Ectodermal cell (in vitro differentiated cells): ENCODE results near the gene NT5DC4.

Source experiments
- H3K27ac ChIP-seq: 2 replicates; pipeline ENCODE4 v1.7.0; 2013; ENCODE audit warnings: mild to moderate bottlenecking, low read depth, low read length; ENCODE audit not compliant: insufficient read depth, poor library complexity, severe bottlenecking
- H3K27me3 ChIP-seq: 2 replicates; pipeline ENCODE4 v1.7.0; 2013; ENCODE audit warnings: mild to moderate bottlenecking, low read length; ENCODE audit not compliant: insufficient read depth, control insufficient read depth, poor library complexity, severe bottlenecking
- H3K36me3 ChIP-seq: one replicate; pipeline ENCODE4 v1.7.0; 2013; ENCODE audit warnings: low read length; ENCODE audit not compliant: control insufficient read depth, insufficient read depth
- H3K4me1 ChIP-seq: one replicate; pipeline ENCODE4 v1.7.0; 2013; ENCODE audit warnings: low read length; ENCODE audit not compliant: control insufficient read depth, insufficient read depth
- H3K4me3 ChIP-seq: 2 replicates; pipeline ENCODE4 v1.7.0; 2013; ENCODE audit warnings: low read depth, low read length, control low read depth; ENCODE audit not compliant: insufficient read depth
- H3K9me3 ChIP-seq: 2 replicates; pipeline ENCODE4 v1.7.0; 2013; ENCODE audit warnings: mild to moderate bottlenecking, low read length, moderate library complexity; ENCODE audit not compliant: control insufficient read depth
- WGBS, 2 experiments: methylation state at CpG; one replicate each; pipeline ENCODE4 v1.1.7; 2013; ENCODE audit warnings: missing lambda C conversion rate in 2 of 2; 5-methylcytosine and 5-hydroxymethylcytosine counted together

Gene NT5DC4

DNA sequence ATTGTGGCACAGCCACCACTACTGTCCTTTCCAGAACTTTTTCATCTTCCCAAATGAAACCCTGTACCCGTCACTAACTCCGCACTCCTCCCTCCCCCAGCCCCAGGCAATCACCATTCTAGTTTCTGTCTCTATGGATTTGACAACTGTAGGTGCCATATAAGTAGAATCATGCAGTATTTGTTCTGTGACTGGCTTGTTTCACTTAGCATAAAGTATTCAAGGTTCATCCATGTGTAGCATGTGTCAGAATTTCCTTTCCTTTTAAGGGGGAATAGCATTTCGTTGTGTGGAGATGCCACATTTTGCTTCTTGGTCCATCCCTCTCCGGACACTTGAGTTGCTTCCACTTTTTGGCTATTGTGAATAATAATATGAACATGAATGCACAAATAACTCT is 44.4 kb downstream of the NT5DC4 start:
- 81 to 84% methylated on average over 4 of the region's 4 CpGs for WGBS, 2 experiments
- peaks cover 7% of the 10 kb centered on the region for H3K4me1 ChIP-seq
- H3K36me3 ChIP-seq: no peaks in the 10 kb centered on the region
- H3K9me3 ChIP-seq: no peaks in the 10 kb centered on the region
- peak overlapping the region; percentile 71 for H3K4me3 ChIP-seq
- no peaks in the 10 kb centered on the region for H3K27me3 ChIP-seq
- no peak overlapping the region for H3K27ac ChIP-seq

DNA sequence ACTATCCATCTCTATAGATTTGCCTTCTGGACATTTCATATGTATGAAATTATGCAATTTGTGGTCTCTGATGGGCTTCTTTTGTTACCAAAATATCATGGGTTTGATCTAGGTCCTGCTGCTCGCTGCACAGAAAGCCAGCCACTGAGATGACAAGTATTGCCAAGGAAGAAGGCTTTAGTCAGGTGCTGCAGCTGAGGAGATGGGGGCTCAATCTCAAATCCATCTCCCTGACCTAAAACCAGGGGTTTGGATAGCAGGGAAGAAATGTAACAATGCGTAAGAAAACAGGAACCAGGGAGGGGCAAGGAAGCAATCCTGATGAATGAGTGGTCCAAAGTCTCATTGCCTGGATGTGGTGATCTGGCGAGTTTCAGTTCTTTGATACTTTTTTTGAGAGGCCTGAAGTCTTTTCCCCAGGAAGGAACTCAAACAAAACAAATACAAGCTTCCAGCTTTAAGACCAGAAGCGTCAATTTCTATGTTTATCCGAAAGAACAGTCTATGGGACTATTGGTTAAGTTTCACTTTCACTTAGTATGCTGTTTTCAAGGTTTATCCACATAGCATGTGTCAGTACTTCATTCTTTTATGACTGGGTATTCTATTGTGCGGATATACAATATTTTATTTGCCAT is 47.0 kb downstream of the NT5DC4 start:
- WGBS, 2 experiments: 92 to 93% methylated on average over 5 to 6 of the region's 6 CpGs
- no peak overlapping the region for H3K4me3 ChIP-seq
- no peaks in the 10 kb centered on the region for H3K27me3 ChIP-seq

DNA sequence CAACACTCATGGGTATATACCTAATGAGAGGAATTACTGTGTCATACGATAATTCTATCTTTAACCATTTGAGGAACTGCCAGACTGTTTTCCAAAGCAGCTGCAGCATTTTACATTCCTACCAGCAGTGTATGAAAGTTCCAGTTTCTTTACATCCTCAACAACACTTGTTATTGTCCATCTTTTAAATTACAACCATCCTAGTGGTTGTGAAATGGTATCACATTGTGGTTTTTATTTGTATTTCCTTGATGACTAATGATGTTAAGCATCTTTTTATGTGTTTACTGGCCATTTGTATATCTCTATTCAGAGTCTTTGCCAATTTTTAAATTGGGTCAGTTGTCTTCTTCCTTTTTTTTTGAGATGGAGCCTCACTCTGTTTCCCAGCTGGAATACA is 47.6 kb downstream of the NT5DC4 start:
- no peak overlapping the region for H3K4me3 ChIP-seq
- no peaks in the 10 kb centered on the region for H3K36me3 ChIP-seq
- no peaks in the 10 kb centered on the region for H3K27me3 ChIP-seq
- H3K9me3 ChIP-seq: no peaks in the 10 kb centered on the region
- no peak overlapping the region for H3K27ac ChIP-seq
- peaks cover under 1% of the 10 kb centered on the region for H3K4me1 ChIP-seq
- 91 to 94% methylated on average over 1 of the region's 1 CpG for WGBS, 2 experiments

More for the DNA sequence above, 47.0 kb downstream of the NT5DC4 start:
- H3K4me1 ChIP-seq: peaks cover 7% of the 10 kb centered on the region
- H3K27ac ChIP-seq: no peak overlapping the region
- H3K36me3 ChIP-seq: no peaks in the 10 kb centered on the region
- H3K9me3 ChIP-seq: no peaks in the 10 kb centered on the region

- 86 to 91% methylated on average over 4 of the region's 4 CpGs for WGBS, 2 experiments
- H3K4me1 ChIP-seq: no peaks in the 10 kb centered on the region
- H3K27ac ChIP-seq: no peak overlapping the region
- no peaks in the 10 kb centered on the region for H3K36me3 ChIP-seq
- no peaks in the 10 kb centered on the region for H3K9me3 ChIP-seq
- no peak overlapping the region for H3K4me3 ChIP-seq
- no peaks in the 10 kb centered on the region for H3K27me3 ChIP-seq
Measured at GRCh38 chr2:112772322-112772721, 51.5 kb downstream of the NT5DC4 start.

- H3K36me3 ChIP-seq: no peaks in the 10 kb centered on the region
- H3K9me3 ChIP-seq: no peaks in the 10 kb centered on the region
- H3K27ac ChIP-seq: no peak overlapping the region
- no peak overlapping the region for H3K4me3 ChIP-seq
- no peaks in the 10 kb centered on the region for H3K27me3 ChIP-seq
- WGBS, 2 experiments: 81 to 91% methylated on average over 2 of the region's 2 CpGs
- no peaks in the 10 kb centered on the region for H3K4me1 ChIP-seq
Measured at GRCh38 chr2:112772911-112773475, 52.2 kb downstream of the NT5DC4 start.

DNA sequence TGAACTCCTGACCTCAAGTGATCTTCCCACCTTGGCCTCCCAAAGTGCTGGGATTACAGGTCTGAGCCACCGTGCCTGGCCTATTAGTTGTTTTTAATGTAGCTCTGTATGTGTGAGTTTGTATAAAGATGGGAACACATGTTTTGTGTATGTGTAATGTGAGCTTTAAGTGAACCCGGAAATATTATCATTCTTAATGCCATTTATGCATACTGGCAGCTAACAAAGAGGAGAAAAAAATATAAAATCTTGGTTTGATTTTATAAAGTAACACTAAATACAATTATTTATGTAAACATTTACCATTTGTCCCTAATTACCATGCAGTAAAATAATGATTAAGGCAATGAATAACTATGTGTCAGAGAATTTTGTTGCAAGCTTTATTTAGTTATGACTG is 52.7 kb downstream of the NT5DC4 start:
- 88% methylated on average over 1 to 2 of the region's 2 CpGs for WGBS, 2 experiments
- H3K4me1 ChIP-seq: no peaks in the 10 kb centered on the region
- no peaks in the 10 kb centered on the region for H3K9me3 ChIP-seq
- H3K27ac ChIP-seq: no peak overlapping the region
- no peaks in the 10 kb centered on the region for H3K36me3 ChIP-seq
- no peak overlapping the region for H3K4me3 ChIP-seq
- H3K27me3 ChIP-seq: no peaks in the 10 kb centered on the region

GRCh38 chr2:112774536-112775285 is 53.9 kb downstream of the NT5DC4 start:
- Histone ChIP-seq H3K27me3 (no peaks in the 10 kb centered on the region), H3K36me3 (no peaks in the 10 kb centered on the region), H3K27ac (no peak overlapping the region), H3K4me3 (no peak overlapping the region), H3K9me3 (no peaks in the 10 kb centered on the region), H3K4me1 (no peaks in the 10 kb centered on the region)
- WGBS, 2 experiments: 96 to 97% methylated on average over 3 of the region's 3 CpGs

DNA sequence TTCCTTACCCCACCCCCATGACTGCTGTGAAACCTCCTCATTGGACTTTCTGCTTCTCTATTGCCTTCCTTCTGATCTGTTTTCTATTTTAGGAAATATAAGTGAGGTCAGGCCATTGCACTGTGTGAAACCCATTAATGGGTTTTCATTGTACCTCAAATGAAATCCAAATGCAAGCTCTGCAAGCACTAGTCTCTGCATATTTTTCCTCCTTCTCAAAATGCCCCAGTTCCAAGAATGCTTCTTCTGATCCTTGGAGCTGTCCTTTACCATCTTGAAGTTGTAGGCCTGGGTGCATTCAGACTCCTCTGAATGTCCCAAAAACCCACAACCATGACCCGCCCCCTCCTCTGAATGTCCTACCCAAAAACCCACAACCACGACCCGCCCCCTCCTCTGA is 55.3 kb downstream of the NT5DC4 start:
- Histone ChIP-seq H3K27me3 (no peaks in the 10 kb centered on the region), H3K36me3 (no peaks in the 10 kb centered on the region), H3K4me3 (no peak overlapping the region), H3K4me1 (no peaks in the 10 kb centered on the region), H3K27ac (no peak overlapping the region), H3K9me3 (no peaks in the 10 kb centered on the region)
- WGBS, 2 experiments: 83% methylated on average over 1 of the region's 3 CpGs; no CpG with 5 or more reads in 1 of the 2 experiments

- Histone ChIP-seq H3K27ac (no peak overlapping the region), H3K9me3 (no peaks in the 10 kb centered on the region)
Measured at GRCh38 chr2:112777036-112777435, 56.2 kb downstream of the NT5DC4 start.

DNA sequence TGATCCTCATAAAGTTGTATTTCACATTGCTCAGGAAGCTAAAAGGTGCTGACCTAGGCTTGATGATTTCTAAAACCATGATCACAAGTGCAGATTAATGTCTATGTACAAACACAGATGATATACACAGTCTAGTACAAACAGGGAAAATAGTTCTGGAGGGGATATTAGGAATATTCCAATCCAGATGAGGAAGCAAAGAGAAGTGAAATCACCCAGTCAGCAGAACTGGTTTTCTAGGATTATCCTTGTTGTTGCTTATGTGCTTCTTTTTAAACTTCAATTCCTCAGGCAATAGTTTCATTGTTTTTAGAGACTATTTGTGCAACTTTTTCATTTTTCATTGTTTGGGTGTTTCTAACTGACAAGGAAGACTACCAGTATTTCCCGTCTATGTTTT is 58.8 kb downstream of the NT5DC4 start:
- Histone ChIP-seq H3K36me3 (no peaks in the 10 kb centered on the region), H3K9me3 (no peaks in the 10 kb centered on the region), H3K27ac (no peak overlapping the region), H3K4me1 (peaks cover 5% of the 10 kb centered on the region), H3K27me3 (no peaks in the 10 kb centered on the region), H3K4me3 (no peak overlapping the region)
- 100% methylated on average over 1 of the region's 1 CpG; no CpG with 5 or more reads in 1 of the 2 experiments for WGBS, 2 experiments

More at GRCh38 chr2:112777036-112777435, 56.2 kb downstream of the NT5DC4 start:
- Histone ChIP-seq H3K36me3 (no peaks in the 10 kb centered on the region), H3K4me1 (no peaks in the 10 kb centered on the region), H3K4me3 (no peak overlapping the region), H3K27me3 (no peaks in the 10 kb centered on the region)
